Naive thymus-derived CD8-positive, alpha-beta T cell (primary cell): ENCODE results near the gene ZNF837. TPM values are rescaled to one million over a fixed set of nuclear protein-coding genes. Genes with fewer than 3 reads are reported as not detected.

ENCODE experiments used
- ATAC-seq, 2 donors: fragments of 150-1000 bp; cut with Tn5 transposase in 1 of 2; sonication (Bioruptor Pico), chemical (Tn5 transposase) in 1 of 2; 1 replicate in 1 of 2; 2 replicates in 1 of 2; pipeline ENCODE4 v1.10.0; 2021; ENCODE audit warnings: mild to moderate bottlenecking in 2 of 2, moderate library complexity in 2 of 2
- POLR2A ChIA-PET: fragments of 350-600 bp; sonication (Branson Sonifier 250); formaldehyde crosslinking; loops from one replicate; lab custom pipeline; 2021; ENCODE audit warnings: antibody characterized with exemption; lab: Charles Lee
- DNase-seq, 10 donors: peaks; one replicate each; pipeline versions ENCODE4 v3.0.0 to v3.0.0-alpha.2; 2020 to 2022
- H3K27ac Mint-ChIP-seq, 10 donors: one replicate each; pipeline ENCODE4 v1.8.0; 2020 to 2022; ENCODE audit warnings: mild to moderate bottlenecking in 10 of 10, mixed read lengths in 10 of 10, moderate library complexity in 4 of 10, inconsistent platforms in 1 of 10
- H3K27me3 Mint-ChIP-seq, 5 donors: one replicate each; pipeline ENCODE4 v1.8.0; 2021 to 2022; ENCODE audit warnings: mixed read lengths in 5 of 5
- H3K36me3 Mint-ChIP-seq, 3 donors: one replicate each; pipeline ENCODE4 v1.8.0; 2020 to 2022; ENCODE audit warnings: mixed read lengths in 3 of 3, mild to moderate bottlenecking in 2 of 3, inconsistent platforms in 1 of 3
- H3K4me1 Mint-ChIP-seq, 4 donors: one replicate each; pipeline ENCODE4 v1.8.0; 2021 to 2022; ENCODE audit warnings: mixed read lengths in 4 of 4
- H3K4me3 Mint-ChIP-seq, 10 donors: one replicate each; pipeline ENCODE4 v1.8.0; 2020 to 2022; ENCODE audit warnings: mild to moderate bottlenecking in 10 of 10, mixed read lengths in 10 of 10, moderate library complexity in 6 of 10, inconsistent platforms in 1 of 10
- H3K9me3 Mint-ChIP-seq, 9 donors: one replicate each; pipeline ENCODE4 v1.8.0; 2020 to 2022; ENCODE audit warnings: mixed read lengths in 9 of 9, mild to moderate bottlenecking in 3 of 9, inconsistent platforms in 1 of 9, moderate library complexity in 1 of 9
- microRNA-seq: library from miRNA; unstranded; fragments of <30 nt; microRNA quantifications from one replicate; pipeline ENCODE4 v1.2.0, GENCODE V29; 2022; ENCODE audit warnings: borderline microRNAs expressed
- polyA plus RNA-seq, 3 donors: library from polyadenylated mRNA; unstranded; fragments of 300-500 nt; fragmentation: Illumina TruSeq; gene quantifications; one replicate each; pipeline ENCODE4 v1.2.3, GENCODE V29; 2021
- total RNA-seq, 8 experiments: library from RNA in 2 of 8; stranded (reverse) in 2 of 8; gene quantifications; one replicate each; pipeline ENCODE4 v1.2.3 and lab custom pipeline; 2021 to 2026

Gene ZNF837
- total and polyA plus RNA-seq, 5 experiments from 2014 or later = 4.2 to 14.3 (median 5.8) TPM

DNA sequence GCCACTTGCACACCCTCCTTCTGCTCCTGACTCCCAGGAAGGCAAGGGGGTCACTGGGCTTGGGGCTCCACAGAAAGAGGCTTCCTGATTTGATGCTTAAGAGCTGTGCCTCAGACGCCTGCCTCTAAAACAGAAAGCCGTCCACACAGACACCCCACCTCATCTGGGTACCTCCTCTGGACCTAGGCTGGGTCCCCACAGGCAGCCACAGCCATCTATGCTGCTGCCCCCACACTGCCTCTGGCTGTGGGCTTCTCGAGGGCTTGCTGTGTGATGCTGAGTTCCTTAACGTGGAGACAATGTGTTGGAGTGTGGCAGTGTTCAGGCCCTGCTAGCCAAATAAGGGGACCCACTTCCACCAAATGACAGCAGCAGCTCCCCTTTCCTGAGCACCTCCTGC is 62.5 kb downstream of the ZNF837 start:
- ATAC-seq (no peak), DNase-seq (no peak)
- no peaks in the 10 kb centered on the region for H3K27me3 Mint-ChIP-seq
- POLR2A ChIA-PET = interaction anchor here (1.3 to 2.1 kb wide), 3 partner anchors 9 to 39 kb away, joined by 3 to 5 read pairs (median 4); no protein-coding TSS in a partner anchor
- H3K27ac Mint-ChIP-seq = no peak overlapping the region
- peaks cover 0 to 6% (median 0%) of the 10 kb centered on the region in 4 donors for H3K4me1 Mint-ChIP-seq
- H3K9me3 Mint-ChIP-seq = peaks cover 0 to 2% (median 0%) of the 10 kb centered on the region in 9 donors
- peaks cover 6 to 32% (median 26%) of the 10 kb centered on the region in 3 donors for H3K36me3 Mint-ChIP-seq
- H3K4me3 Mint-ChIP-seq = no peak overlapping the region

Small RNA genes lying within 50 kb of the gene (microRNA-seq; reads per million reads assigned to microRNA genes)
- gene MIR4754 (not detected), gene MIR6806 (not detected)

Other genes with a start within 250 kb of the ZNF837 start
- 10 to 100 TPM; 16.2 to 17.4 TPM for gene ZNF329, start 230.2 kb downstream of the ZNF837 start, total RNA-seq
- 10 to 100 TPM in 1 of 3 donors, 1 to 10 TPM in 2; 5.9 to 11.9 (median 7.6) TPM for gene ZNF329, start 230.2 kb downstream of the ZNF837 start, polyA plus RNA-seq
- gene ZNF274, start 198.0 kb downstream of the ZNF837 start, total RNA-seq = 100 to 1,000 TPM; 110 to 119 TPM
- gene ZNF274, start 198.0 kb downstream of the ZNF837 start, polyA plus RNA-seq = 10 to 100 TPM; 26.5 to 38.7 (median 34.9) TPM
- 10 to 100 TPM; 57.4 to 60.1 TPM for gene ZNF544, start 152.1 kb downstream of the ZNF837 start, total RNA-seq
- gene ZNF544, start 152.1 kb downstream of the ZNF837 start, polyA plus RNA-seq = 10 to 100 TPM; 19.5 to 35.2 (median 23.9) TPM
- gene ZNF8, start 102.1 kb downstream of the ZNF837 start, total RNA-seq = 10 to 100 TPM; 12.9 to 13.1 TPM
- 1 to 10 TPM in 1 of 3 donors, under 1 TPM in 2; 0.44 to 1.1 (median 0.75) TPM for gene ZNF8, start 102.1 kb downstream of the ZNF837 start, polyA plus RNA-seq
- gene ERVK3-1, start 75.7 kb downstream of the ZNF837 start, total RNA-seq = 10 to 100 TPM; 84.3 to 86.1 TPM
- gene ERVK3-1, start 75.7 kb downstream of the ZNF837 start, polyA plus RNA-seq = 10 to 100 TPM; 55.1 to 80.9 (median 72.0) TPM
- gene ZSCAN22, start 54.0 kb downstream of the ZNF837 start, total RNA-seq = 1 to 10 TPM; 4.6 TPM
- gene ZSCAN22, start 54.0 kb downstream of the ZNF837 start, polyA plus RNA-seq = 1 to 10 TPM in 2 of 3 donors, under 1 TPM in 1; 0.69 to 3.3 (median 1.4) TPM
- 10 to 100 TPM; 26.3 to 38.3 TPM for gene A1BG, start 27.5 kb downstream of the ZNF837 start, total RNA-seq
- gene A1BG, start 27.5 kb downstream of the ZNF837 start, polyA plus RNA-seq = 100 to 1,000 TPM in 2 of 3 donors, 10 to 100 TPM in 1; 96.6 to 126 (median 121) TPM
- gene ZNF497, start 18.3 kb downstream of the ZNF837 start, total RNA-seq = 1 to 10 TPM; 4.7 to 6.6 TPM
- 1 to 10 TPM; 1.8 to 2.2 (median 1.9) TPM for gene ZNF497, start 18.3 kb downstream of the ZNF837 start, polyA plus RNA-seq
- gene RPS5, start 6.2 kb upstream of the ZNF837 start, total RNA-seq = 1,000 to 10,000 TPM; 1,656 to 1,664 TPM
- 1,000 to 10,000 TPM; 1,899 to 2,106 (median 2,080) TPM for gene RPS5, start 6.2 kb upstream of the ZNF837 start, polyA plus RNA-seq
- gene RNF225, start 14.6 kb upstream of the ZNF837 start, total RNA-seq = 1 to 10 TPM in 1 of 2 experiments, under 1 TPM in 1; 0.39 to 1.2 TPM
- not detected for gene RNF225, start 14.6 kb upstream of the ZNF837 start, polyA plus RNA-seq
- 10 to 100 TPM; 10.6 to 10.7 TPM for gene ZNF584, start 27.6 kb upstream of the ZNF837 start, total RNA-seq
- 1 to 10 TPM; 6.3 to 6.5 (median 6.4) TPM for gene ZNF584, start 27.6 kb upstream of the ZNF837 start, polyA plus RNA-seq
- 10 to 100 TPM in 1 of 2 experiments, 1 to 10 TPM in 1; 10.0 to 10.6 TPM for gene ZNF132, start 59.1 kb upstream of the ZNF837 start, total RNA-seq
- gene ZNF132, start 59.1 kb upstream of the ZNF837 start, polyA plus RNA-seq = 1 to 10 TPM; 1.0 to 3.1 (median 2.0) TPM
- gene ZNF324B, start 70.6 kb upstream of the ZNF837 start, total RNA-seq = 10 to 100 TPM; 11.4 to 12.9 TPM
- 1 to 10 TPM; 1.4 to 2.6 (median 1.8) TPM for gene ZNF324B, start 70.6 kb upstream of the ZNF837 start, polyA plus RNA-seq
- gene ZNF324, start 86.0 kb upstream of the ZNF837 start, total RNA-seq = 10 to 100 TPM; 24.8 to 28.0 TPM
- gene ZNF324, start 86.0 kb upstream of the ZNF837 start, polyA plus RNA-seq = 10 to 100 TPM in 2 of 3 donors, 1 to 10 TPM in 1; 8.3 to 16.2 (median 12.8) TPM
- 10 to 100 TPM; 18.7 to 20.4 TPM for gene ZNF446, start 95.3 kb upstream of the ZNF837 start, total RNA-seq
- gene ZNF446, start 95.3 kb upstream of the ZNF837 start, polyA plus RNA-seq = 1 to 10 TPM; 1.6 to 2.7 (median 2.4) TPM
- 10 to 100 TPM; 16.6 to 19.9 TPM for gene SLC27A5, start 131.0 kb upstream of the ZNF837 start, total RNA-seq
- gene SLC27A5, start 131.0 kb upstream of the ZNF837 start, polyA plus RNA-seq = 10 to 100 TPM; 24.5 to 39.2 (median 31.1) TPM
- gene ZBTB45, start 138.8 kb upstream of the ZNF837 start, total RNA-seq = 10 to 100 TPM; 21.3 to 23.0 TPM
- gene ZBTB45, start 138.8 kb upstream of the ZNF837 start, polyA plus RNA-seq = 1 to 10 TPM; 2.8 to 5.3 (median 3.5) TPM
- 100 to 1,000 TPM; 429 to 434 TPM for gene TRIM28, start 163.0 kb upstream of the ZNF837 start, total RNA-seq
- 100 to 1,000 TPM in 1 of 3 donors, 10 to 100 TPM in 2; 55.7 to 114 (median 62.7) TPM for gene TRIM28, start 163.0 kb upstream of the ZNF837 start, polyA plus RNA-seq
- 10 to 100 TPM; 59.2 to 60.0 TPM for gene CHMP2A, start 174.1 kb upstream of the ZNF837 start, total RNA-seq
- gene CHMP2A, start 174.1 kb upstream of the ZNF837 start, polyA plus RNA-seq = 100 to 1,000 TPM; 135 to 154 (median 144) TPM
- 10 to 100 TPM; 48.5 to 51.2 TPM for gene UBE2M, start 177.6 kb upstream of the ZNF837 start, total RNA-seq
- 10 to 100 TPM; 10.4 to 20.5 (median 18.0) TPM for gene UBE2M, start 177.6 kb upstream of the ZNF837 start, polyA plus RNA-seq
- 10 to 100 TPM; 49.1 to 53.2 TPM for gene MZF1, start 192.3 kb upstream of the ZNF837 start, total RNA-seq
- gene MZF1, start 192.3 kb upstream of the ZNF837 start, polyA plus RNA-seq = 10 to 100 TPM in 2 of 3 donors, 1 to 10 TPM in 1; 9.1 to 12.7 (median 11.7) TPM